Stimulated activated CD4-positive, alpha-beta T cell treated with anti-CD3 and anti-CD28 coated beads, Interleukin-12 subunit alpha, Interleukin-12 subunit beta, amount 100 ng/mL, for 48 hours (primary cell): ENCODE measurements around the gene NTM.

Experiments used
- DNase-seq, 3 donors: peaks; one replicate each; pipeline ENCODE4 v3.0.0-alpha.2; 2020; ENCODE audit warnings: low read depth in 2 of 3, low spot score in 1 of 3

Gene NTM

DNA sequence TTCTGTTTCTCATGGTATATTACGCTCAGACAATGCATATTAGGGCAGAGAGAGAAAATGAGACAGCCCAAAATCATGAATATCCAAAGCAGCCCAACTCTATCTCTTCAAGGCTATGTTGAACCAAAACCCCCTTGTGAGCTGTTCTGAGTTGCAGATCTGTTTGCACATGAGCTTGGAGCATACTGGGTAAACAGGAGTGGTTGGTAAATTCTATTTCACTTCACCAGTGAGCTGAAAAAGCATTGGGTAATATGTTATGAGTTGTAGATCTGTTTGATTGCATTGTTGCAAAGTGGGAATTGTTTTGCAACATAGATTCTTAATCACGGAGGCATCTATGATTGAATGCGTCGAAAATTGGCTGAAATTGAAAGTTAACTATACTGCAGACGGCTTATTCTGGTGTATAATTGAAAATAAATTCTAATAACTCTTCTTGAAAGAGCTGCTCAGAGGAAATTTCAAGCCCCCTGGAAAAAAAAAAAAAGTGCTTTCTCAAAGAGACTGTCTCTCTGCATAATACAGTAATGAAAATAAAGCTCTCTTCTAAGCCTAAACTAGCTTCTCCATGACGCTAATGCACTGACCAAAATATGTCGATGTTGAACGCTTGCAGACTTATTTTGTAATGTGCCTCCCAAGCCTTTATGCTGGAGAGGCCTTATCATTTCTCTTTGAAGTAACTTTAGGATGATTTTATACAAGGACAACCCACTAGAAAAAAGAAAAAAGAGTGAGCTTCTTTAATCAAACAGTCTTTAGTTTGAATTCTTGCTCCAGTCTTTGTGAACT, 263.7 kb downstream of the NTM start:
- no peak for DNase-seq

DNA sequence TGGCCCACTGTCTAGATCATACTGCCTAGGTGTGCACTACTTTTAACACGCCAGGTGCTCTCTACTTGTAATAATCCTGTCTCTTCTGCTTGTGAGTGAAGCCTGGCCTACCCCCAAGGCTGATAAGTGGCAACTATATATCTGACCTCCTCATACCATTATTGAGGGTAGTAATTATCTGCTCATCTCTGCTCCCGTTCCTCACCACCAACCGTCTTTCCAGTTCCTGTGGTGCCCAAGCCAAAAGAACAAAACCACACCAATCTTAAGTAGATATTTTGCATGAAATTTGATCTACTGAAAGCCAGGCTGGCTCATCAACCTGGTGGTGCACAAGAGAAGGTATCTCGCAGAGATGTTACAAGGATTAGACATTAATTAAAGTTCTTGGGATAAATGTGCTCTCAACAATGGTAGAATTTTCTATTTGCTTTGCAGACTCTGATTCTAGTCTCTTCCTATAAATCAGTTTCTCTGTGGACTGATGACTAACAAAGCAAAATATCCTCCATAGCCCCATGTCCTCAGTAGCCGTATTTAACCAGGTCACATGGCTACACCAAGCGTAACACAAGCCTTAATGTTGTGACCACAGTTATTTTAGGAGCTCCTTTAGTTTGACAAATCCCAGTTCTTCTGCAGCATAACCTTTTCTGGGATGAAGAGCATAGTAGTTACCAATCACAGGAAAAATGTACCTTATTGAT, 267.2 kb downstream of the NTM start:
- no peak for DNase-seq

DNA sequence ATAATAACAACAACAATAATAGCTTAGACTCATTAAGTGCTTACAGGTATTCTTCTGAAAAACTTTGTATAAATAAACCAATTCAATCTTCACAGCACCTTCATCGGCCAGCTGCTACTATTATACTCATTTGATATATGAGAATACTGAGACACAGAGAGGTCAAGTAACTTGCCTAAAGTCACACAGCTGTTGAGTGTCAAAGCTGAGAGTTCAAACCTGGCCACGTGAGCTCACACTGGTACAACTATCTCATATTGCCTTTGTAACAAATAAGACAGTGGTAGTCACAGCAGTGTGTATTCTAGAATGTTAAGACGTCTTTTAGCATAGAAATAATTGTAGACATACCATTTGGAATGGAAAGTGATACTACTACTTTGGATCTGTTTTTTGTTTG, 268.5 kb downstream of the NTM start:
- no peak for DNase-seq

DNA sequence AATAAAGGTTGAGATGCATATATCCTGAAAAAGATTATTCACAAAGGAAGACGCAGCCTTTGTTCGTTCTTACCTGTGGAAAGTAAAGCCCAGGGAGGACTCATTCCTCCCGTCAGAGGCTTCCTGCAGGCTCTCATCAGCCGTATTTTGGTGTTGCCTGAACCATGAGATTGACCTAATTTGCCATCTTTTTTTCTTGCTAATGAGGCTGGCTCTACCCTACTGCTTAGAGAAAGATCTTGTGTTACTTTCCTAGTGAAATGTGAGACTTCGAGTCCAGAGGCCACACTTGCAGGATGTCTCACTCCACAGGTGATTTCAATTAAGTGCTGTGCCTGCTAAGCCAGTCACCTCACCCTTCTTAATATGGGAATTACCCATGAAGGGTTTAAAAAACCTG, 269.9 kb downstream of the NTM start:
- no peak for DNase-seq

DNA sequence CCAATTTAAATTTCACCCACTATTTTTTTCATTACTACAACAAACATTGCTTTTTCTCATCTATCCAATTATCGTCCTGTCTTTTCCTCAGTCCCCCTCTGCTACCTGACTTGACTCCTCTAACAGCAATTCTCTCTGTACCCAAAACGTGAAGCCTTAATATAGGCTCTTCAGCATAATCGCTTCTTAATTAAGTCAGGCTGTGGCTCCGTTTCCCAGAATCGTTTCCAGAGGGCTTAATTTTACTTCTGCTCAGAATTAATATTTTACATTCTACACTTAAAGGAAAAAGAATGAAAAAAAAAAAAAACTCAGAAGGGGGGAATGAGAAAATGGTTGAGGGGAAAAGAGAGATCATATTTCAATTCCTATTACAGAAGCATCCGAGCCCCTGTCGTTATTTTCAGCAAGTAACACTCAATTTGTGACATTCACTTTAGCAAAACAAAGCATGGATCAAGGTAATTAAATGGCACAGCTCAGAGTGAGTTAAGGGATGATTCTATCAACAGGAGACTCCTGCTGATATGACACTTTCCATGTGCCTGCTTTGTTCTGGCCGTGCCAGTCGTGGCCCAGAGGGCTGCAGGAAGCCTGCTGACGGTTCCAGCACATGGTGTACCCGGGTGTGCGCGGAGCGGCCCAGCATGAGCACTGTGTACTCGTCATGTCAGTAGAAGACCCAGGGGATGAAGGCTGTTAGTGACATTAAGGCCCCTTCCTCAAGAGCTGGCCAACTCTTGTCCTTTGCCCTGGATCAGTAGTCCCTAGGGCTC, 272.5 kb downstream of the NTM start:
- DNase-seq = no peak

DNA sequence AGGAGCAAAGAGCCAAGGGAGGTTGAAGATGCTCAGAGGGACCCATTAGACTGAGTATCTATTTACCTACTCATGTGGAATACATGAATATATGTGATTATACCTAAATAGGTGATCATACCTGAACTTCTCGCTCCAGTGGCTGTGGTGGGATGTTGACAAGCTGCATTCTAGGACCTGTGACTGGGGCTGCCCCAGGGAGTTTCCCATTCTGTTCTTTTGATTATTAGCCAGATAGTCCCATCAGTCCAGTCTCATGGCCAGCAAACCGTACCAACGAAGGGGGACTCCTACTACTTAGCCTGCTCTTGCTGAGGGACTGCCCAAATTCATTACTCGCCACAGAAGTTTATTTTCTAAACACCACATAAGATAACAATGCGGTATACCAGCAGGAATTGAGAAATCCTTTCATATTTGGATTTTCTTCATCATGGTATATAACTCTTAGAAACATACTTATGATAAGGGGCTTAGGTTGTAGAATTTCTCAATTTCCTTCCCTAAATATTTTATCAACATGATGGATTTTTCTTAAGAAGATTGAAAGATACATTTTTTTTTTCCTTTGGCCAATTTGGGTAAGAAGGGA, 273.9 kb downstream of the NTM start:
- DNase-seq = no peak

DNA sequence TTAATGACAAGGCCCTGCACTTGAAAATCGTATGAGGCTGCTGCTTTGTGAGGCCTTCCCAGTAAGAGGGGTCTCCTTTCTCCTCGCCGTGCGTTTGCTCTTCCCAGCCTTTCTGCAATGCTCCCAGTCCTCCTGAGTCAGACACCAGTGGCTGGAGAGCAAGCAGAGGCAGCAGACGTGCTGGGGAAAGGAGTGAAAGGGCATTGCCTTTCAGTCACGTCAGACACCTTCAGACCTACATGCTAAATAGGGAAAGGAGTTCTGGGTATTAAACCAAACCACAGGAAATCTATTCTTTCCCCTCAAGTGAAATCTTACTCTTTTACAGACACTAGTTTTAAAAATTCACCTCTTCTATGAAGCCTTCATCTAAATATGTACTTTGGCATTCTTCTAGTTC, 274.8 kb downstream of the NTM start:
- DNase-seq = no peak

DNA sequence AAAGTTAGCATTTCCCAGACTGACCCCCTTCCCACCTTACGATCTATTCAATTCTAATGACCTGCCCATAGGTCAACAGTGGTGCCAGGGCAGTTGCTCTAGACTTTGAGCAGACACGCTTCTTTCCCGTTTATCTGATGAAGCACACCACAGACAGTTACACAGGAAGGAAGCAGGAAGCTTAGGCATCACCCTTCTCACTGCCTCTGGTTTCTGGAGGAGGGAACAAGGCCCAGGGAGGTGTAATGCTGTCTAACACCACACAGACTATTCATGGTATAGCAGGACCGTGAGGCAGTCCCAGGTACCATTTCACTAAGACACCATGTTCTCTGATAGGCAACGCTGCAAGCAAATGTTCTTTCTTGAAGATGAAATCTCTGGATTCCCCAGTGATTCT, 279.4 kb downstream of the NTM start:
- no peak for DNase-seq

DNA sequence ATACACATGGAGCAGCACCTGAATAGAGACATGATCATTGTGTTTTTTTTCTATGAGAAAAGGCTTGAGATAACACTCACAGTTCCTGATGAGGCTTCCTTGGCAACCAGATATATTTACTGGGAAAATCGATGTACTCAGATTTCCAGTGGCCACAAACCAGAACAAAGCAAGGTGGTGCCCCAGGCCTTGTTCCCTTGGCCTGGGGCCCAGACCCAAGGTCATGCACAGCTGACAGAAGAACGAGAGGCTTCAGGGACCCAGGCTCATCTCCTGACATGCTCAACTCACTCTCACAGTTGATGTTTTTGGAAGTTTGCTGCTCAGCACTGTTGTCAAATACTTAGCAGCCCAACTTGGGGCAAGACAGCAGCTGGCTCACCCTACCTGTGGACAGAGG, 281.8 kb downstream of the NTM start:
- no peak for DNase-seq

DNA sequence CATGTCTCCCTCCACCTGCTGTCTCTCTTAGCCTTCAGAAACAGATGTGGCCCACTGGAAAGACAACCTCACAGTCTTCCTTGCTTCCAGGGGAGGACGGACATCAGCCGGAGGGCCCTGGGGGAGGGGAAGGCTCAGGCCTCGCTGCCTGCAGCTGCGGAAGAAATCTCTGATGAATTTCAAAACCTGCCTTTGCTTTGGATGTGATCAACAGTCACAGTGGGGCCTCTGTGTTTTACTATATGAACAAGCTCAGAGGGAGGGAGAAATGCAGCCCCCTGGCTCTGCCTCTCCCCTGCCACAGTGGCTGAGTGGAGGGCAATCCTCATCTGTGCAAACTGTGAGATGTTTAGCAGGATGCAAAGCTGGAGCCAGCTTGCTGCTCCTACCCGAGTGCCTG, 282.8 kb downstream of the NTM start:
- no peak for DNase-seq

DNA sequence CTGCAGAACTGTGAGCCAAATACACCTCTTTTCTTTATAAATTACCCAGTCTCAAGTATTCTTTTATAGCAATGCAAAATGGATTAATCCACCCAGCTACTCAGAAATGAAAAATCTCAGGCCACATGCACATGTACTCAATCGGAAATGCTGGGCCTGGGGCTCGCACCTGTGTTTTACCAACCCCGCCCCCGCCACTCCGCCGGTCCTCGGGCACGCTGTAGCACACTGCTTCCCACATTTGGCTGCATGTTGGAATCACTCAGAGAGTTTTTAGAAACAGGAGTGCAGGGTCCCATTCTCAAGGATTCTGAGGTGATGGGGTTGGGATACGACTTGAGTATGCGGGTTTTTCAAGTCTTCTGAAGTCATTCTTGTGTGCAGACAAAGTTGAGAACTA, 284.4 kb downstream of the NTM start:
- no peak for DNase-seq

DNA sequence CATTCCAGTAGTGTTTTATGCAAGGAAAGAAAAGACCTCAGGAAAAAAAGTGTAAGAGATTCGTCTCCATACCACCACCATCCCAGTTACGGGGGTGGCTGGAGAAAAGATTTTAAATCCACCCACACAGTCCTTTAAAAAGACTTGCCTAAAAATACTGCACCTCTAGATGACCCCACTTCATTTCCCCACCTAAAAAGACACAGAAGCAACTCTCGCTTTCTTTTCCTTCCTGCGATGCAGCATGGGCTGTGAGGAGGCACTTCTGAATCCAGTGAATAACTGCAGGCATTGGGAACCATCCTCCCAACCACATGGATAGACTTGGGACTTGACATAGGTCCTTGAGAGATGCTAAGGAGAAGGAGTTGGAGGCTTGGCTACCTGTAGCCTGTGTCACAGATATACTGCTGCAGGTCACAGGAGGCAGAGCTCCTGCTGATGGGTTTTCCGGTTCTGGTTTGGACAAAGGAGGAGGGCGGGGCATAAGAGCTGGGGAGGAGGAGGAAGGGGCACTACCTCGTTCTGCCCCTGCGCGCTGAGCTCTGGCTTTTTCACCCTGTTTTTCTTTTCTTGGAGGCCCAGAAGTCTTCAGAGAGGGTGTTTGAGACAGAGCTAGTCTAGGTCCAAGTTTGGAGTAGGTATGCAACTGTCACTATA, 285.9 kb downstream of the NTM start:
- no peak for DNase-seq

DNA sequence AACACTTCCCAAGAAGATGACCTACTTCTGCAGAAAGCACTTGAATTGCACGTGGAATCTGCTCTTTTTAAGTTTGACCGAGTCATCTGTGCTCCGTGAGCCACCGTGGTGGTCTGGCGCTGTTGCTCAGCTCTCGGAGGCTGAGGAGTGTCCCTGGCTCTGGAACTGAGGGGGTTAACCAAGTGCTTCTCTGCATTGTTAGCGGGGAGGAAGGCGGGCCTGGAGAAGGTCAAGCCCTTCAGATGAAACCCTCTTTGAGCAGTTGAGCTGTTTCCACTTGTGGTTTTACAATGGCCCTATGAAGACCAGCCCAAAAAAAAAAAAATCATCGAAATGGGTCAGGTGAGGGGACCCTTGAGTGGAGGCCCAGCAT, 286.4 kb downstream of the NTM start:
- DNase-seq = no peak

DNA sequence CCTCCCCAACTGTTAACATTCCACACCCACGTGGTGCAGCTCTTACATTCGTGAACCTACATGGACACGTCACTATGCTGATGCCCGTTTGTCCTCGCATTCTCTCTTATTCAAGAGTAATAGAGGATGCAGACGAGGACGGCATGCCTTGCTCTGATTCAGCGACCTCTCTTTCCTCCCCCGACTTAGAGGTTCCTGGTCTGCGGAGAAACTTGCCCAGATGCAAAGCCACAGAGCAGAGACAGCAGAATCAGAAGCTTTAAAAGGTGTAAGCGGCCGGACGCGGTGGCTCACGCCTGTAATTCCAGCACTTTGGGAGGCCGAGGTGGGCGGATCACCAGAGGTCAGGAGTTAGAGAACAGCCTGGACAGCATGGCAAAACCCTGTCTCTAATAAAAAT, 288.0 kb downstream of the NTM start:
- no peak for DNase-seq

DNA sequence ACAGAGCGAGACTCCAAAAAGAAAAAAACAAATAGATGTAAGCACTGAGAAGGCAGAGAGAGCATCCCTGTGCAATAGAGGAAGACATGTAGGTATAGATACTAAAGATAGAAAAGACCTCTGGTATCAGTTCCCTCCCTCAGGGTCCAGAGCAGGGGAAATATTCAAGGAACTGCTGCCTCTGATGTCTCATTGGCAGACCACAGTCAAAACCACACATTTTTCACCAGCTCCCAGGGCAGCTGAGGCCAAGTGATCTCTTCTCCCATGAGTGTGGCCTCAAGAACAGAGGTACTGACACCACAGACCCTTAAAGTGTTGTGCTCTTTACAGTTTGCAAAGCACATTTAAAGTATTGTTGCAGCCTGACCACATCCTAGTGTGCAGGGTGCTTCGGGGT, 288.5 kb downstream of the NTM start:
- no peak for DNase-seq

DNA sequence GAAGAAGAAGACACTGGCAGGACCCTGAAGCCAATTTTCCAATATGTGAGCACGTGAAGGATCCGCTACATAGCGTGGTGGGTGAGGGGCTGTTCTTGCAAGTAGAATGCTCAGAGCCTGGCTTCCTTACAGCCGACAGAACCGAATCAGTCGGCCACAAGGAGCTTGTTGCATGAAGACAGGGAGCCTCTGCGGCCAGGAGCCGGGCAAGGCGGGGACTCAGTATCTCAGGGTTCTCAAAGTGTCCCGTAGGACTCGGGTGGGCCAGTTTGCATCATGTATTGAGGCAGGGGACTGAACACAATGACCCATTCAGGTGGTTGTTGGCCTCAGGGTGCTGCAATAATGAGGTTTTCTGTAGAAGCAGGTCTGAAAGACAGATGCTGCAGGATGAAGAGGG, 289.5 kb downstream of the NTM start:
- DNase-seq = no peak

DNA sequence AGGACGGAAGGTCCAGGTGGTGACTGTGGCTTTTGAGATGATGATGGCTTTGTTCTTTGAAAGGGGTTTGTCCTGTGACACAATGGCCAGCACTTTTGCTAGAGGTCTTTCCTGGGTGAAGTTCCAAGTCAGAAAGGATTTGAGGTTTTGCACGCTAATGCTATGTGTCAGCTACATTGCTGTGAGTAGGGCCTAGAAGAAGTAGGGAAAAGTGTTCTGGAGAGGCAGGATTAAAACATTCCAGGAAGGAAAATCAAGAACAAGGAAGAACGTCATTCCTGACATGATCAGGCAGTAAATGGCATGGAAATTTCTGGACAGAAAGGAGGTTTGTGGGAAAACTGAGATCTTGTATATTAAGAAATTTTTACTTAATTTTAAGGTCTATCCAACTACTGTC, 290.7 kb downstream of the NTM start:
- no peak for DNase-seq

DNA sequence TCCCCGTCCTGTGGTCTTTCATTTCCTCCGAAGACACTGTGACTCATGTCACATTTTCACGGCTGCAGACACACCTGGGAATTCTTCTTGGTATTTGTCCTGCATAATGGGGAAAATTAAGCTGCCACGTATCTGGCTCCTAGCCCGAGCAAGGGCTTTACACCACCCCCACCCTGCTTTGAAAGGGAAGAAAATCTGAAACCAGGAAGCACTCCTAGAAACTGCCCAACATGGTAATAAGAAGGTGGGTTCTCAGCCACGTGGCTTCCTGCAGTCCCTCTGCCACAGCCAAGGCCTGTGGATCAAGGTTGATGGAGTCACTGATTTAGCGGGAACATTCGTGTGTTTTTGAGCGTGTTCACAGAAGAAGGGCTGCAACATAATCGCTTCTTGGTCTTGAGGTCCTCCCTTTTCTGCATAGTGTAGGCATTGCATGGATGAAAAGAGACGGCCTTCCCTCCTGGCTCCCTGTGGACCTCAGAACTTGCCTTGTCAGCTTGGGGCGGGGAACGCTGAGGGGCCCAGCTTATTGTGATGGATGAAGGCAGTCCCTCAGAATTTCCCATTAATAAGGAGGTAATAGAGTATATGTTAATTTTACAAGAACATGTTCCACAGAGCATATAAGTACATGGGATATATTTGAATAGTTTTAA, 292.0 kb downstream of the NTM start:
- DNase-seq = no peak

DNA sequence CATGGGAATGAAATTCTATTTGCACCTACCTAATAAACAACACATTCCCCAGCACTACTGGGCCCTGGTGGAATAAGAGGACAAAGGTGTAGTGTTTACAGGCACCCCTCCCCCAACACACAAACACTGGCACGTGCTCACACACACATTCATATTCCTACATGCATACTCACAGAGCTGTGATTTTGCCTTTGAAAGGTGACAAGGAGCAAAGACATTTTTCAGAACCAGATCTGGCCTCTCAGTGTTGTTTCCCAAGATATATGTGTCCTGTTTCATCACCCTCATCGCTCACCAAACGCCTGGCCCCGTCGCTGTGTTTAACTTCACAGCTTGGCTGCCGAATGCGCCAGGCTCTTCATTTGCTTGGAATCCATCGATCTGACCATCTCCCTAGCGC, 292.6 kb downstream of the NTM start:
- DNase-seq = no peak

DNA sequence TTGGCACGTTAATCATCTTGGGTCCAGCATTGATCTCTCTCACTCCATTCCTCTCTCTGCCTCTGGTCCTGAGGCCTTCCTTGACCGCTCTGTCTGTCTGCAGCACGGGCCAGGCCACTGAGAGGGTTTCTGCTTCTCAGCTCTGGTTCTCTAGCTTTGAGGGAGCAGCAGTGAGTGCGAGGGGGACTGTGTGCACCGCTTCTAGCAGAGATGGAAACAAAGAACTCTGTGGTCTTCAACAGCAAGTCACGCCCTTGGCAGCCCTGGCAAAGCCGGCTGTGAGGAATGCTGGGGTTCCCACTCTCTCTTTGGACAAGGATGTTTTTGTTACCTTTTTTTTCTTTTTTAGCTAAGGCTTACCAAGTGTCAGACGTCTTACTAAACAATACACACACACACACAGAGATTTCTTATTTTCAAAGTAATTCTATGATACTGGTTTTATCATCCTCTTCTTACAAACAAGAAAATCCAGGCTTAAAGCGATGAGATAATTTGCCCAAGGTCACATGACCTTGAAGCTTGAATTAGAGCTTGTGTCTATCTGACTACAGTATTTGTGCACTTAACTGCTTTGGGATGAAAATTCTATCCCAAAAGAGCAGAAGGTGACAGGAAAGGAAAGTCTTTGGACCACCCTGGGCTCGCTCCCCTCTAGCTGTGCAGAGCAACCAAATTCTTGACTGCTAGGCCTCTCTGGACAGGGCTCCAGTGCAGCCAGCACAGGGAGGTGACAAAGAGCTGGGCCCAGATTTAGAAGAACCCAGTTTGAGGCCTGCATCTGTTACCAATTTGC, 293.2 kb downstream of the NTM start:
- DNase-seq = no peak
